HG03460 (cell line): Measurements from ENCODE around the gene MACROD2.

Experiments
- ATAC-seq: cut with Tn5 transposase; IDR thresholded peaks from one replicate; pipeline ENCODE4 v1.9.1; 2021; ENCODE audit not compliant: unreplicated experiment

Gene MACROD2

DNA sequence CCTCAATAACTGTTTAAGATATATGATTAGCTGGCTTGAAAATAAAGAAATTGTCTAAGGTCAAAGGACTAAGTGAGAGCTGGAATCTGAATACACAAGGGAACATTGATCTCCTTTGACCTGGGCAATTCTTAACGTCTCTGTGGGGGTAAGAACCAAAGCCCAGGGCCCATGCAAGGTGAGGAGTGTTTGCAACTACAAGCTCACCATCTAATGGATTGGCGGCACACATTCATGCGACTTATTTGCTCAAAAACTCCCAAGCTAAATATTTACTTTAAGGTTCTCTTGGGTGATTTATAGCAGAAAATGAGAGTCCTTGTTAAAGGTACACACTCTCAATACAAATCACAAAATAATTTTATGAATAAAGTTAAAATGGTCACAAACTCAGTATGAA lies 734.1 kb downstream of the MACROD2 start:
- ATAC-seq = no peak

DNA sequence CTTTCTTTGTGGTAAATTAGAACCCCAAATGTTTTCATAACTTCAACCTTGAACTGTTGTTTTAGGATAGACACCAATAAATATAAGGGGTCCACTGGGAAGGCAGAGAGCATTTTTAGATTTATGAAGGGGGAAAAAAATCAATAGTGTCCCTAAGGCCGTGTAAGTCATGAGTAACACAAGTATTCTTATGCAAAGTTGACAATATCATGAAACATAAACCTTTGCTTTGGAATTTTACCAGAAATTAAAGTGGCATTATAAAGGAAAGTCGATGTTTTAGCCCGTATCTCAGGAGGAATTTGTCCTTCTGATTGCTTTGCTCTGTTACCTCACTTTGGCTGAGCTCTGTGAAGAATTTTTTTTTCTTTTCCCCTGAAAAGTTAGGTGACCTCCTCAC lies 737.0 kb downstream of the MACROD2 start:
- ATAC-seq = no peak

DNA sequence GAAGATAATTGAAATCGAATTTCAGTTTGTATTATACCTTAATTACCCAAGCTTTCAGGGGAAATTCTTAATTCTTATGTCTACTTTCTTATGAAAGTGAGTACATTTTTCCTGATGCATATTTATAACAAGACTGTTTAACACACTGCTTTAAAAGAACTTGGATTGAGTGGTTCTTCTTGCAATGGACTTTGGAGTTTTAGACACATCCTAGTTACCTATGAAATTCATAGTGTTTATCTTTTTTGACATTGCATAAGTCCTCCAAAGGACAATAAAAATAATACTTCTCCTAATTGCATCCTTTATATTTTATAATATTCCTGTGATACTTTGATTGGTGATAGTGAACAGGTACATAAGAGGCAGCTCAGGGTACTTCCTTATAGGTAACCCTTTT lies 737.7 kb downstream of the MACROD2 start:
- no peak for ATAC-seq

DNA sequence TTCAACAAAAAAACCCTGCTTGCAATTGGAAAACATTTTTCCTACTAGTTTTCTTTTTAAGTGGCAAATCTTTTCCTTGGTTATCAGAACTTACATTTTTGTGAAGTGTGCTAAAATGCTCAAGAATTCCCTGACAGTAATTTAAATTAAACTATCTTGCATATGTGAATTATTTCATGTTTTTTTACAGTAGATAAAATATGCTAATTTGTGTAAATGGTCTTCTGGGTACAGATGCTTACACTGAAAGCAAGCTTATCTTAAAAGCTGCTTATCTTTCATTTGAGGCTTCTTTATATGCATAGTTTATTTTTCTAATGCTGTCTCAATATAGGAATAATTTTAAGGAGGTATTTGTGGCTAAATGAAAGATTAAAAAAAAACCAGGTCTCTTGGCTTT lies 745.1 kb downstream of the MACROD2 start:
- ATAC-seq = no peak

DNA sequence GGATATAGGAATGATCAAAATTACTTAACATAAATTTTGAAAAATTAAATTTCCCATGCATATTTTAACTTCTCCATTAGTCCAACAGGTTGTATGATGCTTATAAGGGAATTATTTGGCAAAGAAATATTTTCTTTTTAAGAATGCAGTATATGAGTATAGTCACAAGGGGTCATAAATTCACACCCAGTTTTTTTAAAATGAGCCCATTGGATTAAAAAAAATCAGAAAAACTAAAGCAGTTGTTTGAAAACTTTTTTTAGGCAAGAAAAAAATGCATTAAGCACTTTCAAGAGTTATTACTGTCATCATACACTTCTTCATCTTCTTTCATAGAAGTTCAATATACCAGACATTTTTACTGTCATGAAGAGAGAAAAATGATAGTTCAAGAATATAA lies 746.3 kb downstream of the MACROD2 start:
- ATAC-seq = no peak

DNA sequence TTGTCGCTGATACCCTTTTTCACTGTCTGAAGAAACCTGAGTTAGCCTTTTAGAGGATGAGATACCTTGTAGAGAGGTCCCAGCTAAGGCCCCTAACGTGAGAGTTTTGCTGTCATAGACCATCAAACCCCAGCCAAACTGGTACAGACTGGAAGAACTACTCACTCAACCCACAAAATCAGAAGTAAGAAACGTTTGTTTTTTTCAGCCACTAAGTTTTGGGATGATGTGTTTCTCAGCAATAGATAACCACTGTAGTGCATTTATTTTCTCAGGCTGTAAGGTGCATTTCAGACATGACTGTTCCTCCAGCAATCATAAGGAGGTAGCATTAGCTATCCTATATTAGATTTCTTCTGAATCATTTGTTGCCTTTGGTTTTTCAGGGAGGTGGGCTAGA lies 749.4 kb downstream of the MACROD2 start:
- peak; percentile 86 for ATAC-seq

DNA sequence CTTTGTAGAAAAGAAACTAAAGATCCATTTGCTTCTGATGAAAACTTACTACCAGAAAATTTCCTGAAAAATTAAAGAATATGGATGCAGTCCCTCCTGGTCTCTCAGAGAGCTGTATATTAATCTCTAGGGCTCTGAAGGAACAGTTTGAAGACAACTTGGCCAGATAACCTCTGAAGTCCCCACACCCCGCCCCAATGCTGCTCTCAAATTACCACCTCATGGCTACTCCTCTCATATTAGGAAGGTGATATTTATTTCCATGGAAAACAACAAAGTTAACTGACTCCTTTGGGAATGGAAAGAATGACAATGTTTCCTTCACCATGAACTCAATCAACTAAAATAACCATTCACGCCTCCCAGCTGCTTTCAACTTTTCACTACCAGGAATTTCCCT lies 750.5 kb downstream of the MACROD2 start:
- ATAC-seq = no peak

DNA sequence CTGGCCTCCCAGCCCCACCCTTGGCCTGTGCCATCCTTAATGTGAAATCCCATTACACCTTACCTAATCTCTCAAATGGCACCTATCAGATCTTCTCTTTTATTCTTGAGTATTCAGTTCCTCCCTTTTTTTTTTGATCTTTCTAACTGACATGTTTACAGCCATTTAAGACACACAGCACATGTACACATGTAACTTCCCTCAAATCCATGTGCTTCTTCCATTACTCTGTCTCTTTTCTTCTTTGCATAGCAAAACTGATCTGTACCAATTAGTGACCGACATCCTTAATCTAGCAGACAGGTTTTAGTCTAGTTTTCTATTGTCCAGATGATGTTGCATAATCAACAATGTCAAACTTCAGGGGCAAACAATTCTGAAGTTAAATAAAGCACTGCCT lies 755.9 kb downstream of the MACROD2 start:
- ATAC-seq = no peak

DNA sequence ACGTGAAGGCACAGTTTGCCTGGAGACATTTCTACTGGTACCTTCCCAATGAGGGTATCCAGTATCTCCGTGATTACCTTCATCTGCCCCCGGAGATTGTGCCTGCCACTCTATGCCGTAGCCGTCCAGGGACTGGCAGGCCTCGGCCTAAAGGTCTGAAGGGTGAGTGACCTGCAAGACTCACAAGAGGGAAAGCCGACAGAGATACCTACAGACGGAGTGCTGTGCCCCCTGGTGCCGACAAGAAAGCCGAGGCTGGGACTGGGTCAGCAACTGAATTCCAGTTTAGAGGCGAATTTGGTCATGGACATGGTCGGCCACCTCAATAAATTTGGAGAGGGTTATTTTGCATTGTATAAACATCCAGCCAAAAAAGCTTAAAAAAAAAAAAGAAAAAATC lies 762.4 kb downstream of the MACROD2 start:
- no peak for ATAC-seq

DNA sequence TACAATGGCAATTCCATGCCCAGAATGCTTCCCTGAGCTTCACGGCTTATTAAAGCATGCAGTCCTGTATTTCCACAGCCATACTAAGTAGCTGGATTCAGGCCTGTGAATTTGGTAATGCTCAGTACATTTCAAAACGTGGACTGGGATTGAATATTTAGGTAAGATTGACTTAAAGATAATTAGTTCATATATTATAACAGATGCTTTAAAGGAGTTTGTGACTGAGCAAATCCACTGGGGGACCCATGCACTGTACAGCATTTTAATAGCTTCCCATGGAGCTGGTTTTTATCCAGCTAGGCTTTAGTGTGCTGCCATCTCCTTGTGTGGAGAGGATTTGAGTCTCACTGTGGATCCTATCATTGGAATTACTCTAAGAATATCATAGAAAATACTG lies 763.0 kb downstream of the MACROD2 start:
- no peak for ATAC-seq

DNA sequence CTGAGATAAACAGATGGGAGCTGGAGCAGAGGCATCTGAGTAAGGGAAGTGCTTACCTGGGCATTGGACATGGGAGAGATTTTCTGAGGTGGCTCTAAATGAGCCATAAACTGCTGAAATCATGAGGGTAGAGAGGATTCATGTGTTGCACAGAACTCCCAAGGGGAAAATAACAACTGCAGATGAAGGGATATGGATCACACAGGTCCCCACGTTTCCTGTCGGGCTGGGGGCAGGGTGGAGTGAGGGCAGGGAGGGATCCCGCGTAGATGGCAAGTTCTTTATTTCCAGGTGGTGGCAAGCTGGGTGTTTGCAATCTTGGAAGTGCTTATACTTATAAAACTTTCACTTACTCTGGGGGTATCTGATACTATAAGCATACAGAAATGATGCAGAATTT lies 764.7 kb downstream of the MACROD2 start:
- no peak for ATAC-seq

DNA sequence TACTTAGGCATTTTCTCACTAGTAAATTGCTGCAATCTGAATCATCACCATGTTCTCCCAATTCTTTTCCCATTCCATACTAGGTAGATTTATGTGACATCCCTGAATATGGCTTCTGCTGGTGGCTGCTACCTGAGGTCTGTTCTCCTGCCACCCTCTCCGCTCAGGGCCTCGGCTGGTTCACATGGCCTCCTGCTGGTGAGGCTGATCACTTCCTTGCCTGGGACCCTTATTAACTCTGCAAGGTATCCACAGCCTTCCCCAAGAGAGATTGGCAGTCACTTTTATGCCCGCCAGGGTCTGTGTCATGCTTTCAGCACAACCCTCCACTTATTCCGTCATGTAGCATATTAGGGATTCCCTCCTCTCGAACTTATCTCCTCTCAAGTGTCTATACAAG lies 766.6 kb downstream of the MACROD2 start:
- ATAC-seq = no peak

DNA sequence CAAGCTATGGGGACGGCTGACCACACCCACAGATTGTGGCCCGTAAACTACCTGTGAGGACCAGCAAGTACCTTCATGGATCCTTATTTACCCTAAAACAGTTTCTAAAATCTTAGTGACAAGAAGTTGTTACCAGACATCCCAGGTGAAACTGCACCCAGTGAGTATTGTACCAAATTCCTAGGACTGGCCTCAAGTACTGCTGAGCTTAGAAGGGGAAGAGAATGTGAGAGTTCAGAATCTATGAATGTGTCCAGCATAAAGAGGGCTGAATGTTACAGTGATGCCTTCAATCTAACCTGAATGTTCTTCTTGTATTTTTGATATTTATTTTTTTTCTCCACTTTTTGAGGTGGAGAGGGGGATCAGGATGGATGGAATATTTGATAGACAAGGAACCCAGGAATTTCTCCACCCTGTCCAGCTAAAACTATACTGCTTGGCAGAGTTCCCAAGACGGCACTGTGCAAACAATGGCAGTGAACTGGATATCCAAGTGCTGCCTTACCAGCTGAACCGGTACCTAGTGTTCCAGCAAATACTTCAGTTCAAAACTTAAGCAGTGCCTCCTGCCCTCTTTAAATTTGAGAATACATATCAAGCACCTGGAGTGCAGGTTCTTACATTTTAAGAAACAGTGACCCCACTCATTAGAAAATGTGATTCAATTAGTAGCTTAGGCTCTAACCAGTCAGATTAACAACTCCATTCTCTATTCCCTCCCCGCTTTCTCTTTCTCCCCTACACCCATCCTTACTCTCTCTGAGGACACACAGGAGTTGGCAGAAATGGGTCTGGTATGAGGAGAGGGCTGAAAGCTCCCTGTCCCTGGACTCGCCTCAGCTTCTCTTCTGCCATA lies 769.4 kb downstream of the MACROD2 start:
- no peak for ATAC-seq

DNA sequence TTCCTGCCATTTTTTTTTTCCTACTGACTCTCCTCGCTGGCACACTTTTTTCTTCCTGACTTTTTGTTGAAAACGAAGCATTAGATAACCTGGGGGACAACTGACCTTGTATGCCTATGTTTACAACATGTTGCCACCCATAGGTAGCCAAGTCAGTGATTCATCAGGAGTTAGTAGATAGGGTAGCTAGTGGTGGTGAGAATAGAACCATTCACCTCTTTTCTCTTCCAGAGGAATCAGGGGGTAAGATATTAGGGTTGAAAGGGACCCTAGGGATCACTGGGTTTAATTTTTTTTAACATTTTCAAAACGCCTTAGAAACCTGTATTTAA lies 770.0 kb downstream of the MACROD2 start:
- ATAC-seq = no peak

DNA sequence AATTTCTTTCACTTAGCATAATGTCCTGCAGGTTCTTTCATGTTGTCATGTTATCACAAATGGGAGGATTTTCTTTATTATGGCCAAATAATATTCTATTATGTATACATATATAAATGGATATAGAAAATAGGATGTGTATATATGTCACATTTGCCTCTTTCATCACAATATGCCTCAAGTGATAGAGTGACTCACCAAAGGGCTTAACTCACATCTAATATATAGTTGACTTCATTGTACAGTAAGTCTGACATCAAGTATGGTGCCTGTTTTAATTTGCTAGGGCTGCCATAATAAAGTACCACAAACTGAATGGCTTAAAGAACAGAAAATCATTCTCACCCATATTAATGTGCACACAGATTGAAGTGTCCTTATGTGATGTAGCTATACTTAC lies 778.2 kb downstream of the MACROD2 start:
- no peak for ATAC-seq

DNA sequence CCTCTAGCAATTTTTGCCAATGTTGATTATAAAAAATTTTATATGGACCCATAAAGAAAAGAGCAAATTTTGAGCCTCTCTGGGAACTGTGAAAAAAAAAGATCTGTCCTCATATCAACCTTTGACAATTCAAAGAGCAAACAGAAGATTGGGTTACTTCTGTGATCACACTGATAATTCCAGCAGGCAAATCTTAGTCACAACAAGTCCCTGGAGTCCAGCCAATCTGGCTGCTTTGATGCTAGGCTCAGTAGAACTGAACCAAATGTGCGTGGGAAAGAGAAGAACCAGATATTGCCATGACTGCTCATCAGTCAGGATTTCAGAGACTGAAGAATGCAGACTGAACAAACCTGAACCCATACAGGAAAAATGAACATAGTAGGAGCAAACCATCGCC lies 780.5 kb downstream of the MACROD2 start:
- ATAC-seq = no peak

DNA sequence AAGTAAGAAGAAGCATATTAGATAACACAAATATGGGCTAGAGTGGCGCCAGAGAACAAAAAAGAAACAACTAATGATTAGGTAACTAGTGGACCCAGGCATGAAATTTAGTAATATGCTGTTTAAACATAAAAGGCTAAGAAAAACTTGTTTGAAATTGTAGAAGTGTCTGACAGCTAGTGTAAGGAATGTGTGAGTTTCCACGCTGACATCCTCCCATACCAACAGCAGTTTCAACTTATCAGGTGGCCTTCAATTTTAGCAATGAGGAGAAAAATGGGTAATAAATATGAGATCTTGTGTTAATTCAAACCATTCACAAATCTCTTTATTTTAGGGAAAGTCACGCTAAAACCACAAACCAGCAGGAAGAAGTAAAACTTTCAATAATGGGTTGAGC lies 782.3 kb downstream of the MACROD2 start:
- no peak for ATAC-seq

DNA sequence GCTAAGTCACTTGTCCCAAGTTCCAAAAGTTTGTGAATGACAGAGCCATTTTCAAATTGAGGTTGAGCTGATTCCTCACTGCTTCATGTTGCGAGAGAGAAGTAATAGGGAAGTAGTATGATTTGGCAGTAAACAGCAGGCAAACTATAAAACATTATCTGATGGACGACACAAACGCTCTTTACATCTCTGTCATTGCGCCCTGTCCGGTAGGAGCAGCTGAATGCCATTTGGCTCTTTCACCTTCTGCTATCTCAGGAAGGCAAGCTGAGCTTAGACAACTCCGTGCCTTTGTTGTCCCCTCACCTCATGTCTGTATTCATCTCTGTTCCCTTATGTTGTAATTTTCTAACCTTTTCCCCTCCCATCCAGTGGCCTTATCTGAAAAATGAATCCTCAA lies 782.8 kb downstream of the MACROD2 start:
- no peak for ATAC-seq

DNA sequence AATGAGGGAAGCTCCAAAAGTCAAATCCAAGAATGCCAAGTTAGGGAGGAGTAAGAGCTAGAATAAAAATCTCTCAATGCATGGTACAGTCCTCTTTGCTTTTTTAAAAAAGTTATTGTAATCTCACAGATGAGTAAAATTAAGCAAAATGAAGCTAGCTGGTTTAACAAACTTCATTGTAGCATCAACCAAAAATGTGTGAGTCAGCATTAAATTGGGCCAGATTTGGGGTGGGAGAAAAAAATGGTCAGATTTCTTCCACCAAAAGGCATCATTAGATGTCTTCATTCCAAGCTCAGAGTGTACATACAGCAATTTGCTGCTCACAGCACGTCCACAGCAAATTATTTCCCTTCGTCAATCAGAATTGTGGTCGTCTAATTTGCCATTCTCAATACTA lies 783.6 kb downstream of the MACROD2 start:
- ATAC-seq = no peak

DNA sequence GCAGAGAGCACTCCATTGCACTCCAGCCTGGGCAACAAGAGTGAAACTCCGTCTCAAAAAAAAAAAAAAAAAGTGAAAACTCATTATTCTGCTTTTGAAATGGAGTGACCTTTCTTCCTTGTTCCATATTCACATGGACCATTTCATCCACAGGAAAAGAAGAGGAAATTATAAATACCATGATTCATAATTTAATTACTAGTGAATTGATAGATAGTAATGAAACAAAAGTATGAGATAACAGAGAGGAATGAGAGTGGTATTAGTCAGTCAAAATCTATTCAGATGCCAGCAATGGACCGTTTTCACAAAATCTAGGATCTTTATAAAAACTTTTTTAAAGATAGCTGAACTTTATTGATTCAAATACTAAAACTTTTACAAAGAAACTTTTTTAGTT lies 785.2 kb downstream of the MACROD2 start:
- ATAC-seq = no peak

DNA sequence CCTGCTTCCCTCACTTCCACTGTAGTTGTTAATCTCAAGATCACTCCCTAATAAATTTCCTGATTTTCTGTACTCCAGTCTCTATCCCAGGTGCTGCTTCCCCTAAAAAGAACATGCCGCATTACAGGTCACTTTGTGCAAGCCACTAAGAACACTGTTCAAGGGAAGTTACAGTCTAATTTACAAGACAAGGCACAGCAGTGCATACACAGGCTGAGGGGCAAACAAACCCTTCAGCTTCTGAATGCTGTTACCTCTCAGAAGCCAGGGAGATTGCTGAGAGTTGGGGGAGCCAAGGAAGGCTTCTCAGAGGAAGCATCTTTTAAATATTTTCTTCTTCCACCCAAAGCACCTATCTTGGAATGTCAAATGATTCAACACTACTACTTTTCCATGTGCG lies 787.4 kb downstream of the MACROD2 start:
- no peak for ATAC-seq

DNA sequence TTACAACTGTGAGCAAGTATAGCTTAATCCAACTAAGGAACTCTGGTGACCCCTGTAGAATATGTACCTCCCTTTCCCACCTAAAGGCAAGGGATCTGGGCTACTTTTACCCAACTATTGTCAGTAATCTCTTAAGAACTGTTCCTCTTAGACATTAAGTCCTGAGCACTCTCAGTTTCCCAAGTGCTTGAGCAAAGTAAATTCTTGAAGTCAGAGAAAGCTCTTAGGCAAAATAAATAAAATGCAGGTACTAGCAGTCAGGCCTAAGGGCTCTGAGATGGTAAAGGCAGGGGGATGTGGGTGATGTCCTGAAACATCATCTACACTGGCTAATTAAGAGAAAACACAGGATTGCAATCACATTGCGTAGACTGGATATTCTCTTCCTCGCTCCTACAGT lies 788.5 kb downstream of the MACROD2 start:
- ATAC-seq = no peak

DNA sequence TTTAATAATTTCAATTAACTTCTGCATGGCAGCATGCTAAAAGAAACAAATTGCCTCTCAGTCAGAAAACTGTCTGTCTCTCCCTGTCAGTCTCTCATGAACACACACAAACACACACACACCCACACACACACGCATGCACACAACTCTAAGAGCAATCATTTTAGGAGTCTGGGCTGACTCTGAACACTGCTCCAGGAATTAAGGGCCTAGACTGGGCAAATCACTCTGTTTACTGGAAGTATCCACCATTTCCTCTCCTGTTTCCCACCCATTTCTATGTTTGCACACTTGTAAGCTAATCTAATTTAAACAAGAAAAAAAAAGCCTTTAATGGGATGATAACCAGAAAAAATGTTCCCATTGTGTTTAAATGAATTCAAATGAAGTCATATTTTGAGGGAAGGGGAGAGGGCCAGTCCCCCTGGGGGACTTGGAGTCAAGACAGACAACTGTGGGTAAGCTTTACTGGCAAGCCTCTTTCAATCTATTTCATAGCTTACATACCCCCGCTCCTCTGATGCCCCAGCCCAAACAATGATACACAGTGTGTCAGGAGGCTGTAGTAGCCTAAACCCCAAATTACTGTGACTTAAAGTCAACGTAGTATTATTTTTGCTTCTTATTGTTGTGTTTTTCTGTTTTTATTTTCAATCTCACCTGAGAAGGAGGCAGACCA lies 789.9 kb downstream of the MACROD2 start:
- no peak for ATAC-seq
